IMR-90 (cell line): ENCODE results near the gene THOP1. TPM values are rescaled to one million over a fixed set of nuclear protein-coding genes. Genes with fewer than 3 reads are reported as not detected.

Source experiments
- ATAC-seq: fragments of 200-7000 bp; cut with Tn5 transposase; 2 replicates; pipeline ENCODE4 v1.9.1; 2020; ENCODE audit warnings: low read depth, mild to moderate bottlenecking, moderate library complexity
- BruUV-seq: library from RNA; stranded (reverse); fragments of 400-500 nt; replicated peaks from 2 replicates; lab custom pipeline; 2021; lab: Mats Ljungman, UMichigan
- CTCF ChIA-PET: fragments of 300-600 bp; formaldehyde crosslinking; extraction: SDS; loops from one replicate; lab custom pipeline; 2021; ENCODE audit warnings: antibody characterized with exemption; lab: Yijun Ruan, JAX
- POLR2A ChIA-PET: fragments of 300-600 bp; sonication (Branson Sonifier 250); formaldehyde crosslinking; loops from one replicate; lab custom pipeline; 2022; ENCODE audit warnings: antibody characterized with exemption; ENCODE audit not compliant: unreplicated experiment; lab: Charles Lee
- DNase-seq: peaks from one replicate; pipeline ENCODE4 v3.0.0; 2013
- H2AFZ ChIP-seq: replicated peaks from 2 replicates; pipeline ENCODE3; 2013; ENCODE audit warnings: low read length, mild to moderate bottlenecking; ENCODE audit not compliant: poor library complexity
- H2AK5ac ChIP-seq: 2 replicates; pipeline ENCODE4 v1.6.1; 2013; ENCODE audit warnings: low read depth, low read length, inconsistent platforms
- H2AK9ac ChIP-seq: replicated peaks from 2 replicates; pipeline ENCODE3; 2013; ENCODE audit warnings: mild to moderate bottlenecking, low read depth, low read length, moderate library complexity; ENCODE audit not compliant: poor library complexity
- H2BK120ac ChIP-seq: 2 replicates; pipeline ENCODE4 v1.6.1; 2013; ENCODE audit warnings: low read depth, low read length, inconsistent platforms
- H2BK15ac ChIP-seq: 3 replicates; pipeline ENCODE4 v1.6.1; 2013; ENCODE audit warnings: low read depth, low read length, inconsistent platforms
- H2BK20ac ChIP-seq: 2 replicates; pipeline ENCODE4 v1.6.1; 2013; ENCODE audit warnings: low read depth, mild to moderate bottlenecking, inconsistent platforms, low read length, moderate library complexity
- H2BK5ac ChIP-seq: 2 replicates; pipeline ENCODE4 v1.6.1; 2013; ENCODE audit warnings: mild to moderate bottlenecking, low read depth, low read length, inconsistent platforms; ENCODE audit not compliant: poor library complexity, severe bottlenecking
- H3K14ac ChIP-seq: replicated peaks from 2 replicates; pipeline ENCODE4 v1.6.1; 2013; ENCODE audit warnings: low read depth, low read length, inconsistent platforms
- H3K18ac ChIP-seq: 2 replicates; pipeline ENCODE4 v1.6.1; 2013; ENCODE audit warnings: low read depth, low read length, control low read depth
- H3K23ac ChIP-seq: 2 replicates; pipeline ENCODE4 v1.6.1; 2013; ENCODE audit warnings: low read depth, low read length, inconsistent platforms
- H3K27ac ChIP-seq: 2 replicates; pipeline ENCODE4 v1.5.1; 2013; ENCODE audit warnings: mild to moderate bottlenecking, control low read depth, low read length; ENCODE audit not compliant: insufficient read depth
- H3K27me3 ChIP-seq: 2 replicates; pipeline ENCODE4 v1.6.1; 2013; ENCODE audit warnings: low read length; ENCODE audit not compliant: control insufficient read depth, insufficient read depth
- H3K36me3 ChIP-seq: 2 replicates; pipeline ENCODE4 v1.6.1; 2013; ENCODE audit warnings: low read length, mixed read lengths; ENCODE audit not compliant: control insufficient read depth, insufficient read depth
- H3K4ac ChIP-seq: 2 replicates; pipeline ENCODE4 v1.6.1; 2013; ENCODE audit warnings: low read depth, low read length, inconsistent platforms
- H3K4me1 ChIP-seq: 2 replicates; pipeline ENCODE4 v1.6.1; 2013; ENCODE audit warnings: low read length, mixed read lengths; ENCODE audit not compliant: control insufficient read depth, insufficient read depth
- H3K4me2 ChIP-seq: 2 replicates; pipeline ENCODE4 v1.6.1; 2013; ENCODE audit warnings: low read depth, mild to moderate bottlenecking, control low read depth, low read length, moderate library complexity
- H3K4me3 ChIP-seq: 2 replicates; pipeline ENCODE4 v1.5.1; 2013; ENCODE audit warnings: low read depth, mild to moderate bottlenecking, control low read depth, low read length, moderate library complexity; ENCODE audit not compliant: insufficient read depth
- H3K56ac ChIP-seq: 2 replicates; pipeline ENCODE4 v1.6.1; 2013; ENCODE audit warnings: low read length, inconsistent platforms; ENCODE audit not compliant: insufficient read depth; ENCODE audit errors: extremely low read depth
- H3K79me1 ChIP-seq, 2 experiments: 2 replicates each; pipeline ENCODE4 v1.6.1; 2013; ENCODE audit warnings: low read length in 2 of 2, inconsistent platforms in 1 of 2, low read depth in 1 of 2
- H3K9ac ChIP-seq: 2 replicates; pipeline ENCODE4 v1.6.1; 2013; ENCODE audit warnings: low read depth, low read length, control low read depth
- H3K9me1 ChIP-seq: 2 replicates; pipeline ENCODE4 v1.6.1; 2013; ENCODE audit warnings: low read length, inconsistent platforms; ENCODE audit not compliant: insufficient read depth
- H3K9me3 ChIP-seq: 2 replicates; pipeline ENCODE4 v1.6.1; 2013; ENCODE audit warnings: low read length; ENCODE audit not compliant: control insufficient read depth, insufficient read depth
- H4K20me1 ChIP-seq: 2 replicates; pipeline ENCODE4 v1.6.1; 2013; ENCODE audit warnings: low read length, inconsistent platforms; ENCODE audit not compliant: insufficient read depth
- H4K5ac ChIP-seq: 2 replicates; pipeline ENCODE4 v1.6.1; 2013; ENCODE audit warnings: mild to moderate bottlenecking, low read depth, low read length, control low read depth
- H4K8ac ChIP-seq, 2 experiments: 2 replicates each; pipeline ENCODE4 v1.6.1; 2013; ENCODE audit warnings: low read depth in 2 of 2, low read length in 2 of 2, control low read depth in 1 of 2, inconsistent platforms in 1 of 2
- H4K91ac ChIP-seq: 2 replicates; pipeline ENCODE4 v1.6.1; 2013; ENCODE audit warnings: low read depth, low read length, inconsistent platforms; ENCODE audit not compliant: insufficient read depth
- BHLHE40 ChIP-seq: fragments of 150-350 bp; IDR thresholded peaks from 2 replicates; pipeline ENCODE4 v1.6.1; 2016; ENCODE audit warnings: mild to moderate bottlenecking, low read depth, low read length
- CEBPB ChIP-seq: IDR thresholded peaks from 2 replicates; pipeline ENCODE4 v1.6.1; 2012; ENCODE audit warnings: low read depth, low read length, improper control_type of control experiment
- CHD1 ChIP-seq: IDR thresholded peaks from 2 replicates; pipeline ENCODE4 v1.6.1; 2012; ENCODE audit warnings: low read depth, low read length, improper control_type of control experiment
- ELK1 ChIP-seq: fragments of 150-350 bp; IDR thresholded peaks from 2 replicates; pipeline ENCODE4 v1.6.1; 2016; ENCODE audit warnings: low read depth, mild to moderate bottlenecking, low read length, moderate library complexity, borderline replicate concordance
- FOS ChIP-seq: fragments of 150-350 bp; IDR thresholded peaks from 2 replicates; pipeline ENCODE4 v1.6.1; 2016; ENCODE audit warnings: low read depth, low read length
- MAFK ChIP-seq: IDR thresholded peaks from 2 replicates; pipeline ENCODE4 v1.6.1; 2012; ENCODE audit warnings: low read depth, low read length, improper control_type of control experiment
- MAZ ChIP-seq: IDR thresholded peaks from 2 replicates; pipeline ENCODE4 v1.6.1; 2012; ENCODE audit warnings: low read depth, mild to moderate bottlenecking, low read length, improper control_type of control experiment, moderate library complexity, borderline replicate concordance
- MXI1 ChIP-seq: IDR thresholded peaks from 2 replicates; pipeline ENCODE4 v1.6.1; 2012; ENCODE audit warnings: low read depth, mild to moderate bottlenecking, low read length, moderate library complexity, borderline replicate concordance
- NFE2L2 ChIP-seq: fragments of 150-350 bp; IDR thresholded peaks from 2 replicates; pipeline ENCODE4 v1.6.1; 2016; ENCODE audit warnings: low read depth, mild to moderate bottlenecking, low read length
- POLR2A ChIP-seq: IDR thresholded peaks from 2 replicates; pipeline ENCODE4 v1.6.1; 2012; ENCODE audit warnings: mild to moderate bottlenecking, low read depth, low read length
- RAD21 ChIP-seq: IDR thresholded peaks from 2 replicates; pipeline ENCODE4 v1.6.1; 2012; ENCODE audit warnings: low read length, improper control_type of control experiment
- RCOR1 ChIP-seq: IDR thresholded peaks from 2 replicates; pipeline ENCODE4 v1.6.1; 2012; ENCODE audit warnings: mild to moderate bottlenecking, low read length, improper control_type of control experiment; ENCODE audit not compliant: insufficient replicate concordance
- RFX5 ChIP-seq: IDR thresholded peaks from 2 replicates; pipeline ENCODE4 v1.8.0; 2012; ENCODE audit warnings: low read depth, mild to moderate bottlenecking, low read length, moderate library complexity
- SMC3 ChIP-seq: fragments of 150-350 bp; IDR thresholded peaks from 2 replicates; pipeline ENCODE4 v1.6.1; 2016; ENCODE audit warnings: low read depth, mild to moderate bottlenecking, antibody characterized with exemption, low read length, moderate library complexity
- USF2 ChIP-seq: fragments of 150-350 bp; IDR thresholded peaks from 2 replicates; pipeline ENCODE4 v1.6.1; 2017; ENCODE audit warnings: mild to moderate bottlenecking, antibody characterized with exemption, low read length, low read depth
- WGBS, 2 experiments: methylation state at CpG; one replicate each; pipeline versions ENCODE4 v1.1.5 to v1.1.7; 2013; ENCODE audit warnings: missing lambda C conversion rate in 2 of 2; ENCODE audit not compliant: insufficient read length in 1 of 2; ENCODE audit errors: extremely low coverage in 2 of 2; 5-methylcytosine and 5-hydroxymethylcytosine counted together
- dilution Hi-C: fragments of 300-500 bp; cut with HindIII; formaldehyde crosslinking; loops from one replicate; pipeline ENCODE4 v1.14.3; 2018; ENCODE audit warnings: low sequenced_read_pairs; ENCODE audit not compliant: unreplicated experiment
- in situ Hi-C: fragments of 300-500 bp; cut with MboI; formaldehyde crosslinking; loops from 3 replicates; pipeline ENCODE4 v1.14.3; 2019; ENCODE audit warnings: low sequenced_read_pairs, inconsistent platforms, mixed read lengths
- intact Hi-C: fragments of 100-400 bp; cut with micrococcal nuclease; formaldehyde crosslinking; loops from 2 replicates; pipeline ENCODE4 v1.10.0; 2022
- polyA plus RNA-seq, 3 experiments: library from polyadenylated mRNA; depleted of rRNA; stranded (reverse); fragments of >200 nt; gene quantifications; 2 replicates each; pipeline ENCODE4 v1.2.3, GENCODE V29; 2012; ENCODE audit warnings: low replicate concordance in 1 of 3
- total RNA-seq: library from RNA; depleted of rRNA; stranded (reverse); fragments of >200 nt; gene quantifications from 2 replicates; pipeline ENCODE4 v1.2.3, GENCODE V29; 2012
- TF ChIP-seq, protein P1 (sequence below): conservative IDR thresholded peaks from 2 replicates; pipeline ENCODE4 v1.5.1; 2012; ENCODE audit warnings: mild to moderate bottlenecking, low read depth, low read length, improper control_type of control experiment

Gene THOP1
- total and polyA plus RNA-seq, 2 of the 4 experiments (the other 2 are of a cell fraction): 57.5 to 91.9 TPM

DNA sequence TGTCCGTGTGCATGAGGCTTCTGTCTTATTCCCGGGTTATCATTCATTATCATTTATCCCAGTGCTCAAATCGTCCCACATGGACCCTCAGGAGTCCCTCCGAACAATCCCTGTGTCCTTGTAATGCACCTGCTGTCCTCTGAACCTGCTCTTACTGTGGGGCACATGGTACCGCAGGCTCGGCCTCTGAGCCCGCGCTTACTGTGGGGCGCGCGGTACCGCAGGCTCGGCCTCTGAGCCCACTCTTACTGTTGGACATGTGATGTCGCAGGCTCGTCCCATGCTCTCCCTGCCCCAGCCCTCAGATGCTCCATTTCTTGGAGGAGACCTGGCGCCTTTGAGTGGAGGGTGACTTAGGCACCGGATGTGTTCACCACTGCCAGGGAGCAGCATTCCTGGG is 17.5 kb downstream of the THOP1 start:
- Histone ChIP-seq H2BK15ac (no peak overlapping the region), H3K27ac (no peak overlapping the region), H3K14ac (no peak overlapping the region), H3K4me3 (no peak overlapping the region), H3K4ac (no peak overlapping the region), H2AK5ac (no peak overlapping the region), H3K4me1 (no peaks in the 10 kb centered on the region), H3K36me3 (peaks cover 47% of the 10 kb centered on the region), H3K27me3 (no peaks in the 10 kb centered on the region), H3K18ac (no peak overlapping the region), H2AK9ac (no peak overlapping the region), H3K23ac (no peak overlapping the region), H4K20me1 (peaks cover 6% of the 10 kb centered on the region; the same call in 1 of the 2 replicates), H4K5ac (no peak overlapping the region), H2BK20ac (no peak overlapping the region), H2BK5ac (no peak overlapping the region), H3K79me1 (peaks cover 0 to 16% of the 10 kb centered on the region in 2 experiments; a peak in 2 of 4 replicates), H3K4me2 (no peak overlapping the region), H4K8ac (no peak overlapping the region), H3K56ac (no peak overlapping the region), H3K9me3 (no peaks in the 10 kb centered on the region), H4K91ac (no peak overlapping the region), H2AFZ (no peak overlapping the region), H3K9ac (no peak overlapping the region), H2BK120ac (no peak overlapping the region), H3K9me1 (no peaks in the 10 kb centered on the region)
- DNase-seq (no peak), ATAC-seq (no peak)
- in situ Hi-C loops: no loop called here
- dilution Hi-C loops: no loop called here
- no TSS peak for BruUV-seq
- TF ChIP-seq SMC3: no peak
- no peak for TF ChIP-seq MAFK
- TF ChIP-seq RAD21: no peak
- TF ChIP-seq RFX5: no peak
- TF ChIP-seq BHLHE40: no peak
- no peak for TF ChIP-seq ELK1
- no peak for TF ChIP-seq CHD1
- TF ChIP-seq NFE2L2: no peak
- TF ChIP-seq MXI1: no peak
- no peak for TF ChIP-seq USF2
- no peak for TF ChIP-seq POLR2A
- no peak for TF ChIP-seq CEBPB
- no peak for TF ChIP-seq RCOR1
- no peak for TF ChIP-seq MAZ
- TF ChIP-seq, protein P1, sequence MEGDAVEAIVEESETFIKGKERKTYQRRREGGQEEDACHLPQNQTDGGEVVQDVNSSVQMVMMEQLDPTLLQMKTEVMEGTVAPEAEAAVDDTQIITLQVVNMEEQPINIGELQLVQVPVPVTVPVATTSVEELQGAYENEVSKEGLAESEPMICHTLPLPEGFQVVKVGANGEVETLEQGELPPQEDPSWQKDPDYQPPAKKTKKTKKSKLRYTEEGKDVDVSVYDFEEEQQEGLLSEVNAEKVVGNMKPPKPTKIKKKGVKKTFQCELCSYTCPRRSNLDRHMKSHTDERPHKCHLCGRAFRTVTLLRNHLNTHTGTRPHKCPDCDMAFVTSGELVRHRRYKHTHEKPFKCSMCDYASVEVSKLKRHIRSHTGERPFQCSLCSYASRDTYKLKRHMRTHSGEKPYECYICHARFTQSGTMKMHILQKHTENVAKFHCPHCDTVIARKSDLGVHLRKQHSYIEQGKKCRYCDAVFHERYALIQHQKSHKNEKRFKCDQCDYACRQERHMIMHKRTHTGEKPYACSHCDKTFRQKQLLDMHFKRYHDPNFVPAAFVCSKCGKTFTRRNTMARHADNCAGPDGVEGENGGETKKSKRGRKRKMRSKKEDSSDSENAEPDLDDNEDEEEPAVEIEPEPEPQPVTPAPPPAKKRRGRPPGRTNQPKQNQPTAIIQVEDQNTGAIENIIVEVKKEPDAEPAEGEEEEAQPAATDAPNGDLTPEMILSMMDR: no peak
- TF ChIP-seq FOS: no peak
- intact Hi-C loops: no loop called here
- 98% methylated on average over 8 of the region's 17 CpGs; no CpG with 5 or more reads in 1 of the 2 experiments for WGBS, 2 experiments
- ChIA-PET CTCF (no interaction called here), POLR2A (no interaction called here)
